Motor neuron (in vitro differentiated cells): ENCODE results near the gene USP46. TPM values are rescaled to one million over a fixed set of nuclear protein-coding genes. Genes with fewer than 3 reads are reported as not detected.
A peak's percentile ranks its signal among the peaks of the same experiment; 100 is the strongest.

Source experiments
- ATAC-seq, 8 experiments: fragments of 200-7000 bp; cut with Tn5 transposase; replicated peaks in 6 of 8; 2 replicates each; pipeline ENCODE4 v1.8.0; 2021; ENCODE audit warnings: mild to moderate bottlenecking in 8 of 8, moderate library complexity in 8 of 8
- H3K27ac ChIP-seq, 2 donors: fragments of 250-450 bp; sonication (Bioruptor Pico); 2 replicates each; pipeline ENCODE4 v1.9.0; 2021; ENCODE audit warnings: antibody characterized with exemption in 2 of 2, mild to moderate bottlenecking in 2 of 2, moderate library complexity in 1 of 2
- H3K4me1 ChIP-seq, 2 donors: fragments of 250-450 bp; sonication (Bioruptor Pico); replicated peaks in 1 of 2; 2 replicates each; pipeline ENCODE4 v1.6.1; 2021; ENCODE audit warnings: antibody characterized with exemption in 2 of 2, mild to moderate bottlenecking in 2 of 2, moderate library complexity in 1 of 2
- H3K4me3 ChIP-seq, 5 donors: fragments of 250-450 bp; sonication (Bioruptor Pico); 2 replicates each; pipeline ENCODE4 v1.9.0; 2021; ENCODE audit warnings: antibody characterized with exemption in 5 of 5, mild to moderate bottlenecking in 5 of 5, moderate library complexity in 4 of 5
- WGBS, 10 experiments: fragments of 450-650 bp; shearing (Covaris generic); methylation state at CpG; one replicate each; pipeline ENCODE4 v1.0.0; 2022; 5-methylcytosine and 5-hydroxymethylcytosine counted together
- in situ Hi-C, 9 experiments: fragments of 400-800 bp; cut with MboI; loops; one replicate each; pipeline ENCODE4 v1.15.0; 2021; ENCODE audit warnings: low sequenced_read_pairs in 9 of 9, low pct_unique_long_range_greater_than_20kb in 2 of 9; ENCODE audit not compliant: unreplicated experiment in 9 of 9
- total RNA-seq, 8 experiments: library from RNA; unstranded; fragments of 300-600 nt; gene quantifications; 2 replicates each; pipeline versions ENCODE4 v1.2.3 to v1.2.4, GENCODE V29; 2022

USP46 gene
- total RNA-seq, 8 experiments from 2014 or later, result 9.2 to 20.7 (median 13.0) TPM

DNA sequence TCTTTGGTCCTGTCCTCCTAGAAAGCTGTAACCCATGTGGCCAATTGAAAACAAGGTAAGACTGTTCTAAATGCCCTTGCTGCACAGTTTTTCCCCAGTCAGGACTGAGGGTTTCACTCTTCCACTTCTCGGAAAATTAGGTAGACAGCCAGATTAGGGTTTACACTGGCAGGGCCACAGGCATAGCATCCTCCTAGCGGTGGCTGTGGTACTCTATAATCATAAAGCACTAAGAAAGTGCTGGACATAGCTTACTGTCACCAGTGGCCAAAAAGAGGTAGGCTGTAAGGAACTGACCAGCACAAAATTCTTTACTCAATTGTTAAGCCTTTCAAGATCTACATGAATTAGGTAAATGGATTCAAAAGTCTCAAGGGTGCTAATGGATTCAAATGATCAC is 11.6 kb upstream of the USP46 start:
- ATAC-seq, result no peak
- H3K4me3 ChIP-seq, result no peak overlapping the region
- H3K27ac ChIP-seq, result no peak overlapping the region
- WGBS, 10 experiments, result 80 to 100% (median 93%) methylated on average over 1 to 2 of the region's 2 CpGs; no CpG with 5 or more reads in 4 of the 10 experiments
- in situ Hi-C loops, result no loop called here
- H3K4me1 ChIP-seq, result no peaks in the 10 kb centered on the region

DNA sequence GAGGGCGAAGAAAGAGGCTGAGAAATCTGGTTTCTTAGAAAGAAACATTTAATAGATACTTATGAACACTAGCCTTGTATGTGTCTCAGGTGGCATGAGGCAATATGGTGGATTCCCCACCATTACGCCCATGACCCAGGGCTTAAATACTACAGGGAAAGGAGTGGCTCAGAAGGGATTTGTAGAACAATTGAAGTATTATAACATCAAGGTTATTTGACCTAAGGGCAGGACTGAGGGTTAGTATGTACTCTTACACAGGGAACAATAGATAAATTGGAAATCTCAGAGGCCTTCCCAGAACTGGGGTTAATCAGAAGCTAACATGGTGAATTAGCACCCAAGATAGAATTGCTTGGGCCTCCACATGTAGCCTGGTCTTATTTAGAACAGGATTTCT is 11.0 kb upstream of the USP46 start:
- no peak for ATAC-seq
- Histone ChIP-seq H3K4me3 (no peak overlapping the region), H3K4me1 (no peaks in the 10 kb centered on the region), H3K27ac (no peak overlapping the region)
- in situ Hi-C loops, result no loop called here
- 48 to 100% (median 69%) methylated on average over 1 to 2 of the region's 2 CpGs; no CpG with 5 or more reads in 4 of the 10 experiments for WGBS, 10 experiments

DNA sequence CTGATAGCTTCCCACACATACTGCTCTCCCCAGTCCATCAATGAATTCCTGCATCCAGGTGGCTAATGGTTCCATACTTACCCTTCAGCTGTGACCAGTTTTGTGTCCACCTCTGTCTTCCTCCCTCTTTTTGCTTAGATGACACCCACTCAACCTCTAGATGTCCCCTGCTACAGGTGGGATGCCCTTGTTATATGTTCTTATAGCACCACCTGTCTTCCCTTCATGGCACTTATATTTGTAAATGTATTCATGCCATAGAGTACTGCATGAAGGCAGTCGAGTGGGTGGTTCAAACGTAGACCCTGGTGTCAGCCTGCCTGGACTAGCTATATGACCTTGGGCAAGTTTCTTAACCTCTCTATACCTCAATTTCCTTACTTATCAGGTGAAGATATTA is 6.5 kb upstream of the USP46 start:
- in situ Hi-C loops, result no loop called here
- no peaks in the 10 kb centered on the region for H3K4me1 ChIP-seq
- 0 to 87% (median 56%) methylated on average over 2 of the region's 2 CpGs; no CpG with 5 or more reads in 2 of the 10 experiments for WGBS, 10 experiments

DNA sequence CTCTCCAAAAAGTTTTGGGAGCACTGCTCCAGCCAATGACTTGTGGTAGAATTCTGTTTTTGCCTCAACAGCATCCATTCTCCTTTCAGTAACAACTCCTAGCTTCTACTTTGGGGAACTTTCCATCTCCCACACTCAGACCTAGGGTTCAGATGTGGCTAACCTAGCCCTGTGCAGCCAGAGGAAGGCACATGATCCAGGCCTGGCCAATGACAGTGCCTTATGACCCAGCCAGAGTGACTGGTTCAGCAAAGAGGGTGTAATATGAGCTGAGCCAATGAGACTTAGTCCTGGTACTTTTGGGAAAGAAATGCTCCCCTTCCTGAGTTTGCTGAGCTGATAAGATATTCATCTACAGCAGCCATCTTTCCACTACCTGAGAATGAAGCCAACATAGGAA is 5.4 kb upstream of the USP46 start:
- in situ Hi-C loops, result no loop called here
- H3K4me1 ChIP-seq, result no peaks in the 10 kb centered on the region
- H3K4me3 ChIP-seq, result no peak overlapping the region
- no peak for ATAC-seq
- H3K27ac ChIP-seq, result no peak overlapping the region

More for the DNA sequence above, 6.5 kb upstream of the USP46 start:
- Histone ChIP-seq H3K4me3 (no peak overlapping the region), H3K27ac (no peak overlapping the region)
- ATAC-seq, result peak in 2 of 8 experiments; percentile 27 to 59

DNA sequence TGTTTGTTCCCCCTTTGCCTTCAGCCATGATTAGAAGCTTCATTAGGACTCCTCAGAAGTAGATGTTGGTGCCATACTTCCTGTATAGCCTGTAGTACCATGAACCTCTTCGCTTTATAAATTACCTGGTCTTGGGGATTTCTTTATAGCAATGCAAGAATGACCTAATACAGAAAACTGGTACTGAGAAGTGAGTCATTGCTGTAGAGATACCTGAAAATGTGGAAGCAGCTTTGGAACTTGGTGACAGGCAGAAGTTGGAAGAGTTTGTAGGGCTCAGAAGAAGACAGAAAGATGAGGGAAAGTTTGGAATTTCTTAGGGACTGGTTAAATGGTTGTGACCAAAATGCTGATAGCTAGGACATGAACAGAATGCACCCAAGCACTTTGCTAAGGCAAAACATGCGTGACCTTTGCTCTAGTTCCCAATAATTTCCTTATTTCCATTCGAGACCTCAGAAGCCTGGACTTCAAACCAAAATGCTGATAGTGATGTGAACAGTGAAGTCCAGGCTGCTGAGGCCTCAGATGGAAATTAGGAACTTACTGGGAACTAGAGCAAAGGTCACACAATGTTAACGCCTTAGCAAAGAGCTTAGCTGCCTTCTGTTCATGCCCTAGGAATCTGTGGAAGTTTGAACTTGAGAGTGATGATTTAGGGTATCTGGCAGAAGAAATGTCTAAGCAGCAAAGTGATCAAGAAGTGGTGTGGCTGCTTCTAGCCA is 3.0 kb upstream of the USP46 start:
- Histone ChIP-seq H3K4me3 (no peak overlapping the region), H3K4me1 (peaks cover 10 to 11% of the 10 kb centered on the region in 2 donors), H3K27ac (no peak overlapping the region)
- ATAC-seq, result no peak
- 73 to 100% (median 87%) methylated on average over 1 to 4 of the region's 4 CpGs; no CpG with 5 or more reads in 2 of the 10 experiments for WGBS, 10 experiments
- in situ Hi-C loops, result no loop called here

DNA sequence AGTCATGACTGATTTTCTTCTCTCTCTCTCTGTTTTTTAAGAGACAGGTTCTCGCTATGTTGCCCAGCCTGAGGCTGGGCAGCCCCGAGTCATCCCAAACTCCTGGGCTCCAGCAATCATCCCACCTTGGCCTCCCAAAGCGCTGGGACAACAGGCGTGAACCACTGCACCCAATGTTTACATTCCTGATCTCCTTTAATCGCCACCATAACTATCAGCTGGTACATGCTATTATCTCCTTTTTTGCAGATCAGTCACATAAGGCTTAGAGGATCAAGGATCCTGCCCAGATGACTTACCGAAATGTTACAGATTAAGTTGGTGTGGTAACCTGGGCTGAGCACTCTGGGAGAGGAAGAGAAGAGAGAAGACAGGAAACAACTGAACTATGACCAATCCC is 1.5 kb upstream of the USP46 start:
- 91 to 100% (median 95%) methylated on average over 1 to 6 of the region's 6 CpGs; no CpG with 5 or more reads in 2 of the 10 experiments for WGBS, 10 experiments
- in situ Hi-C loops, result no loop called here
- ATAC-seq, result no peak
- H3K4me1 ChIP-seq, result peaks cover 10 to 11% of the 10 kb centered on the region in 2 donors
- peak overlapping the region in 1 of 5 donors; percentile 88 for H3K4me3 ChIP-seq
- no peak overlapping the region for H3K27ac ChIP-seq

DNA sequence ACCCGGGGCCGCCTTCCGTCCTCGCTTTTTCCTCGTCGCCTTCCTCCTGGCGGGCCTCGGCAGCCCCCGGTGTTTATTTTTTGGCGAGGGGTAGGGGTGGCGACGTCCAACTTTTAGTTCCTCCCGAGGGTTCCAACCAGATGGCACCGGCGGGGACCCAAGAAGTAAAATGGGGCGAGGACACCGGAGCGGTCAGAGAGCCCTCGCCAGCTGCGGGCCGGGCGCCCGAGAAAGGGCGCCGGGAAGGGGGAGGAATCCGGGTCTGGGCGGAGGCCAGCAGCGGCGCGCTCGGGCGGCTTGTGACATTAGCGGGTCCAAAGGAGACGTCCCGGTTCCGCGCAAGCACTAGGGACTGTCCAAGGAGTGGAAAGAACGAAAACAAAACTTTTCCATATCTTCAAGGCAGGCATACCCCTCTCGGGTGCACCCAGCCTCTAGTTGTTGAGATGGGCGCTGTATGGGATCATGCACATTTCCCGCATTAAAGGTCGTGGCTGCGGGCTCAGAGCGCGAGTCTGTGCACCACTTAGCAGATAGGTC is 691 bp upstream of the USP46 start:
- H3K4me1 ChIP-seq, result peaks cover 10 to 11% of the 10 kb centered on the region in 2 donors
- in situ Hi-C loops, result no loop called here
- H3K27ac ChIP-seq, result peak overlapping the region; percentile 84
- ATAC-seq, result peak; percentile 9 to 45 (median 28)
- H3K4me3 ChIP-seq, result peak overlapping the region; percentile 79 to 97 (median 91)
- 0 to 19% (median 5%) methylated on average over 6 to 14 of the region's 45 CpGs; no CpG with 5 or more reads in 7 of the 10 experiments for WGBS, 10 experiments

DNA sequence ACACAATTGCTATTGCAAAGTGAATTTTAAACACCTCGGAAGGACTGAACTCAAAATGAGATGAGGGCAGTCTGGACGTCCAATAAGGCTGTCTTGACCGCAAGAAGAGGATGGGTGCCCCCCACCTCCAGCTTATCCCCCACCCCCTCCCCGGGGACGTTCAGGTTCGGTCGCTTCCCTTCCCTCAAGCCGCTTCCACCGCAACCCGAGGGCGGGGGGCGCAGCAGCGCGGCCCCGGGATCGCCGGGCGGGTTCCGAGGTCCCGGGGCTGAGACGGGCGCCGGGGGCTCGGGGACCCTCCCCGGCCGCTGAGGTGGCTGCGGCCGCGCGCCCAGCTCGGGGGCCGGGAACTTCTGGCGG is 480 bp downstream of the USP46 start:
- peak overlapping the region; percentile 84 for H3K27ac ChIP-seq
- no peak for ATAC-seq
- H3K4me1 ChIP-seq, result peaks cover 10 to 11% of the 10 kb centered on the region in 2 donors
- 0% methylated on average over 1 of the region's 33 CpGs; no CpG with 5 or more reads in 8 of the 10 experiments for WGBS, 10 experiments
- in situ Hi-C loops, result no loop called here
- H3K4me3 ChIP-seq, result peak overlapping the region; percentile 79 to 97 (median 91)

DNA sequence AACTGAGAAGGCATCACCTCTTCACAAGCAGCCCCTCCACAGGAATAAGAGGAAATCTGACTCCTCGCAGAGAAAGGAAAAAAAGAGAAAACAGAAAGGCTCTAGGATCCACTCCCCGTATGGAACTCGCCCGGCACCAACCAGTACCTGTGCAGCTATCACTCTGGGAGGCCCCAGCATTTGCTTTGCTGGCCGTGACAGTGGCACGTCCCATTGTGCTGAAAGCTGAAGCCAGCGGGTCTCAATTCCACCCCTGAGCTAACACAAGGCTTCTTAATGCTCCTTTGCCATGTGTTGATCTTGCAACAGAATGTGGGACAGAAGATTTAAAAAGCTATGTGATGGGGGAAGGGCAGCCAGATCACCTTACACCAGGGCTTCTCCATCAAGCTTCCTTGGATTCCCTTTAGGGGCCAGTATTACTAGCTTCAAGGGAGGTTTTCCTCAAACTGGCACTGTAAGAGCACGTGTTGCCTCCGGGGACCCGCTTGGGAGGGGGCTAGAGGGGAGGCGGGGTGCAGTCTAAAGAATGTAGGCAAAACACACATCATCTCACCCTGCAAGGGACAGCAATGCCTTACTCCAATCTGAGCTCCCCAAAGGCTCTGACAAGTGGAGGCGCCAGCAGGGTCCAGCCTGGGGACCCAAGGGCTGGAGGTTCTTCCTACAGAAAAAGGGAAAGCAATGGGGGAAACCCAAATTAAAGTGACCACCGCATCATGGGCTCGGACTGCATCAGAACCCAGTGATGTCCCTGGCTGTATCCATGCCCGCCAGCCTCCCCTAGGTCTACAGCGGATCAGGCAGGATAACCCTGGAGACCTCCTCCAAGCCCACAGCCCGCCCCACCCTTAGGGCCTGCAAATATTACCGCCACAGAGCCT is 1.2 kb downstream of the USP46 start:
- Histone ChIP-seq H3K4me3 (peak overlapping the region; percentile 79 to 97 (median 91)), H3K27ac (no peak overlapping the region), H3K4me1 (peaks cover 10 to 11% of the 10 kb centered on the region in 2 donors)
- in situ Hi-C loops, result no loop called here
- ATAC-seq, result peak in 6 of 8 experiments; percentile 2 to 28 (median 19)
- 0 to 49% (median 36%) methylated on average over 1 to 11 of the region's 18 CpGs; no CpG with 5 or more reads in 4 of the 10 experiments for WGBS, 10 experiments

DNA sequence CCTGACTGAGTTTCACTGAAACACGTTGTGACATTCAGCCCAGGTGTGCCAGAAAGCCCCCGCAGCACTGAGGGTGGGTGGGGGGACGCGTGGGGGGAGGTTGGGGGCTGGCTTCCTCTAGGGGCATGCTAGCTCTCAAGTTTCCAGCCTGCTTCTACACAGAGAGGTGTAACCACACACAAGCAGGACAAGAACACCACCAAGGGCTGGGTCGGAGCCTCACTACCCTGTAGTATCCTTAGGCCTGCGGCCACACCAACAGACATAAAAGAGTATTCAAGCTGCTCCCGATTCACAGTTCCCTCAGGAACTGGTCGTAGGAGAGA is 1.8 kb downstream of the USP46 start:
- 62 to 92% (median 75%) methylated on average over 2 to 4 of the region's 8 CpGs; no CpG with 5 or more reads in 6 of the 10 experiments for WGBS, 10 experiments
- Histone ChIP-seq H3K27ac (no peak overlapping the region), H3K4me3 (peak overlapping the region in 1 of 5 donors; percentile 91), H3K4me1 (peaks cover 10 to 11% of the 10 kb centered on the region in 2 donors)
- no peak for ATAC-seq
- in situ Hi-C loops, result no loop called here

DNA sequence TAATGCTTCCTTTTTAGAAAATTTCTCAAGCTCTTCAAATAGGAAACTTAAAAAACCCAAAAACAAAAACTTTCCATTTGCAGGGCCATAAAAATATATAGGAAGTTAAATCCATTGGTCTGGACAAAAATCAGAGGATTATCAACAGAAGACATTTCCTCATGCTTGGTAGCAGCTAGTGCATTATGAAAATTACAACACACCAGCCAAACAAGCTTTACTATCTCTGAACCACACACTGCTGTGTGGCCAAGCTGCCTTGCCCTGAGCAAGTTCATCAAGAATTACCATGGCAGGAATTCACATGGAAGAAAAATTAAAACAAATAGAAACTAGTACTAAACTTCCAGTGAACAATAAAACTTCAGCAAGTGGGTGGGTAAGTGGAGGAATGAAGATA is 3.6 kb downstream of the USP46 start:
- in situ Hi-C loops, result no loop called here
- H3K4me1 ChIP-seq, result peaks cover 10 to 11% of the 10 kb centered on the region in 2 donors
- no peak for ATAC-seq
- no peak overlapping the region for H3K4me3 ChIP-seq
- no peak overlapping the region for H3K27ac ChIP-seq

DNA sequence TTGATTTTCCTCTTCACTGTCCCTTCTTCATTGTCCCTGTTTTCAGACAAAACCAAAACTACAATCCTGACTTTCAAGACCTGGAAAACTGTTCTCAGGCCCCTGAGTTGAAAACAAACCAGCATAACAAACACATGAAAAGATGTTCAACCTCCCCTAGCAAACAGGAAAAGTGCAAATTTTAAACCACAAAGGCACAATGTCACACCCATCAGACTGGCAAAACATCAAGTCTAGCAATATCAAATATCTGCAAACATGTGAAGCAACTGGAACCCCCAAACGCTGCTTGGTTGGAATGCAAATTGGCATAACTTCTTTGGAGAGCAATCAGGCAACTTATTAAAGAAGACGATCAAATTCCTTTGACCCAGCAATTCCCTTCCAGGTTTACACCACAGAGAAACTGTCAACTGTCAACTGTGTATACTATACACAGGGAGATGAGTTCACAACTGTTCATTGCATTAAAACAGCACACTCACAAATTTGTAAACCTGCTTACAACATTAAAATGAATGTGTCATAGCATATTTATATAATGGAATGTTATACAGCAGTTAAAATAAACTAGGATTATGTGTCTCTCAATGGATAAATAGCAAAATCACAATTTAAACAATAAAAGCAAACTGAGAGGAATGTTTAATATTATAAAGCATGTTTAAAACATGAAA is 7.0 kb downstream of the USP46 start:
- Histone ChIP-seq H3K4me1 (no peaks in the 10 kb centered on the region), H3K27ac (no peak overlapping the region), H3K4me3 (no peak overlapping the region)
- 17 to 100% (median 77%) methylated on average over 1 to 2 of the region's 2 CpGs; no CpG with 5 or more reads in 3 of the 10 experiments for WGBS, 10 experiments
- in situ Hi-C loops, result no loop called here
- ATAC-seq, result peak in 2 of 8 experiments; percentile 34 to 50

DNA sequence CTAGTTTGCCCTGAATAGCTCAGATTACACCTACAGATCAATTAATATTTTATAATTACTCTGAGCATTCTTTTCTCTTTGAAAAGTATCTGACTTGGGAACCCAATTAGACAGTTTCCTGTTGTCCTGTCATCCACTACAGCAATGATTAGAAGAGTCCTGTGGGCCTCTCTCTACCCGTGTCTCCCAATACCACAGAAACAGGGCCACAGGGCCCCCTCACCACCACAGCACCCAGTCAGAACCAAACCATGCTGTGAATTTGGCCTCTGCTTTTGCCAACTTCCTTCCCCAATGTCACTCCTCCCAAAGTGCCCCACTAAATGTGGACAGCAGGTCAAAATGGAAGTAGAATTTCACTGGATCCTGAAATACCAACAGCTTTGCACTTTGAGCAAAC is 10.3 kb downstream of the USP46 start:
- peaks cover 2% of the 10 kb centered on the region in 2 donors for H3K4me1 ChIP-seq
- H3K27ac ChIP-seq, result no peak overlapping the region
- no peak for ATAC-seq
- no peak overlapping the region for H3K4me3 ChIP-seq
- in situ Hi-C loops, result no loop called here
- 83 to 89% (median 86%) methylated on average over 1 of the region's 1 CpG; no CpG with 5 or more reads in 7 of the 10 experiments for WGBS, 10 experiments
